Suprapubic skin (tissue), 4 donors: ENCODE measurements around the gene KRT40. TPM values are rescaled to one million over a fixed set of nuclear protein-coding genes. Genes with fewer than 3 reads are reported as not detected.
A peak's percentile ranks its signal among the peaks of the same experiment; 100 is the strongest.

Experiments
- DNase-seq, 2 donors: peaks; one replicate each; pipeline ENCODE4 v3.0.0-alpha.2; 2019; ENCODE audit warnings: low spot score in 2 of 2
- H3K27ac ChIP-seq: fragments of 200-600 bp; sonication (generic); one replicate; pipeline ENCODE4 v1.5.1; 2019
- H3K27me3 ChIP-seq: fragments of 200-600 bp; sonication (generic); one replicate; pipeline ENCODE4 v1.5.1; 2019
- H3K36me3 ChIP-seq: fragments of 200-600 bp; sonication (generic); one replicate; pipeline ENCODE4 v1.5.1; 2019
- H3K4me1 ChIP-seq: fragments of 200-600 bp; sonication (generic); one replicate; pipeline ENCODE4 v1.5.1; 2019
- H3K4me3 ChIP-seq: fragments of 200-600 bp; sonication (generic); one replicate; pipeline ENCODE4 v1.5.1; 2019; ENCODE audit warnings: mild to moderate bottlenecking
- H3K9me3 ChIP-seq: fragments of 200-600 bp; sonication (generic); one replicate; pipeline ENCODE4 v1.5.1; 2019
- EP300 ChIP-seq: sonication (generic); formaldehyde crosslinking; IDR thresholded peaks from one replicate; pipeline ENCODE4 v1.6.1; 2017; ENCODE audit warnings: antibody characterized with exemption
- POLR2A ChIP-seq, 2 donors: fragments of 450-650 bp; IDR thresholded peaks; one replicate each; pipeline ENCODE4 v1.6.1; 2017; ENCODE audit warnings: antibody characterized with exemption in 2 of 2, mild to moderate bottlenecking in 2 of 2, moderate library complexity in 2 of 2
- POLR2AphosphoS5 ChIP-seq, 3 donors: sonication (generic); formaldehyde crosslinking; IDR thresholded peaks; one replicate each; pipeline ENCODE4 v1.6.1; 2017; ENCODE audit warnings: antibody characterized with exemption in 3 of 3
- WGBS: methylation state at CpG from one replicate; pipeline ENCODE4 v1.1.5; 2018; 5-methylcytosine and 5-hydroxymethylcytosine counted together
- total RNA-seq, 4 donors: library from RNA; depleted of rRNA; stranded (reverse); fragments of >200 nt; gene quantifications; one replicate each; pipeline ENCODE4 v1.1.0, GENCODE V29; 2016
- TF ChIP-seq, protein P1 (sequence below), 2 donors: fragments of 200-600 bp in 1 of 2; fragments of 450-650 bp in 1 of 2; sonication (generic) in 1 of 2; IDR thresholded peaks; one replicate each; pipeline ENCODE4 v1.5.1; 2016 to 2019; ENCODE audit warnings: antibody characterized with exemption in 2 of 2, mild to moderate bottlenecking in 1 of 2, moderate library complexity in 1 of 2

KRT40 gene
- total RNA-seq, 4 donors from 2014 or later, result 0.98 to 12.5 (median 3.9) TPM; not detected in 1

DNA sequence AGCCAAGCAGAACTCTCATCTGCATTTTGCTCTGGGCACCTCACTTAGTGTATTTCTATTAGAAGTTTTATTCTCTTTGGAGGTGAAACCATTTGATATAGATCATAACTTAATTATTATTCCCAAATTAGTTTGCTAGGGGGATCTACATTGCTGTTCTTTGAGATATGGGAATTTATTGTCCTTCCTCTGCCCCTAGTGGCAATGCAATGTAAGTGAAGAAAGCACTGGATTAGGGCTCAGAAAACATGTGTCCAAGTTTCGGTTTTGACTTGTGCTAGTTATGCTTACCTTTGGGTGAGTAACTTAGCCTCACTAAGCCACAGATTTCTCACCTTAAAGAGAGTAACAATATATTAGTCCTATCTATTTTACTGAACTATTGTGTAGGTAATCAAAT is 20.3 kb downstream of the KRT40 start:
- DNase-seq, result no peak
- H3K27me3 ChIP-seq, result no peaks in the 10 kb centered on the region
- H3K27ac ChIP-seq, result no peak overlapping the region
- H3K9me3 ChIP-seq, result no peaks in the 10 kb centered on the region
- no peaks in the 10 kb centered on the region for H3K36me3 ChIP-seq
- 24% methylated on average over 1 of the region's 1 CpG for WGBS
- peaks cover 2% of the 10 kb centered on the region for H3K4me1 ChIP-seq
- TF ChIP-seq EP300, result no peak
- TF ChIP-seq, protein P1, sequence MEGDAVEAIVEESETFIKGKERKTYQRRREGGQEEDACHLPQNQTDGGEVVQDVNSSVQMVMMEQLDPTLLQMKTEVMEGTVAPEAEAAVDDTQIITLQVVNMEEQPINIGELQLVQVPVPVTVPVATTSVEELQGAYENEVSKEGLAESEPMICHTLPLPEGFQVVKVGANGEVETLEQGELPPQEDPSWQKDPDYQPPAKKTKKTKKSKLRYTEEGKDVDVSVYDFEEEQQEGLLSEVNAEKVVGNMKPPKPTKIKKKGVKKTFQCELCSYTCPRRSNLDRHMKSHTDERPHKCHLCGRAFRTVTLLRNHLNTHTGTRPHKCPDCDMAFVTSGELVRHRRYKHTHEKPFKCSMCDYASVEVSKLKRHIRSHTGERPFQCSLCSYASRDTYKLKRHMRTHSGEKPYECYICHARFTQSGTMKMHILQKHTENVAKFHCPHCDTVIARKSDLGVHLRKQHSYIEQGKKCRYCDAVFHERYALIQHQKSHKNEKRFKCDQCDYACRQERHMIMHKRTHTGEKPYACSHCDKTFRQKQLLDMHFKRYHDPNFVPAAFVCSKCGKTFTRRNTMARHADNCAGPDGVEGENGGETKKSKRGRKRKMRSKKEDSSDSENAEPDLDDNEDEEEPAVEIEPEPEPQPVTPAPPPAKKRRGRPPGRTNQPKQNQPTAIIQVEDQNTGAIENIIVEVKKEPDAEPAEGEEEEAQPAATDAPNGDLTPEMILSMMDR (IDR thresholded peaks at IDR 0.05), result peak; percentile 7 to 54
- no peak for TF ChIP-seq POLR2AphosphoS5 (IDR thresholded peaks at IDR 0.05)
- no peak for TF ChIP-seq POLR2A (IDR thresholded peaks at IDR 0.05)
- H3K4me3 ChIP-seq, result no peak overlapping the region

DNA sequence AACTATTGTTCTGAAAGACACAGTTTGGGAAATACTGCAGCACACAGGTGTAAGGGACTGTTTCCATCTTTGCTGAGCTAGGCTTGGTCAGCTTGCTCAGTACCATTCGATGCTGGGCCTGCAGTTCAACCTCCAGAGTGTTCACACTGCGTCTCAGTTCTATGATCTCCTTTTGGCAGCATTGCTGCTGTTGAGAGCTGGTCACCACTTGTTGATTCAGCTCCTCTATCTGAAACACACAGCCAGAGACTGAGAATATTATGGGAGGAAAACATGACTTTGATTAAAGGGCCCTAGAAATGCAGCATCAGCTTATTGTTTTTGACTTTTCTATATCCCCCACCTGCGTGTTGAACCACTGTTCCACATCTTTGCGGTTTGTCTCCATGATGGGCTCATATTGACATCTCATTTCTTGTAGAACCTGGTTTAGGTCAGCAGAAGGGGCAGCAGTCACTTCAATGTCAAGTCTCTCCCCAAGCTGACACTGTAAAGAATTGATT is 22.0 kb downstream of the KRT40 start:
- H3K9me3 ChIP-seq, result no peaks in the 10 kb centered on the region
- no peak for DNase-seq
- peaks cover 11% of the 10 kb centered on the region for H3K4me1 ChIP-seq
- H3K36me3 ChIP-seq, result no peaks in the 10 kb centered on the region
- TF ChIP-seq POLR2A (IDR thresholded peaks at IDR 0.05), result no peak
- 93% methylated on average over 4 of the region's 4 CpGs for WGBS
- H3K27ac ChIP-seq, result no peak overlapping the region
- no peak overlapping the region for H3K4me3 ChIP-seq
- H3K27me3 ChIP-seq, result no peaks in the 10 kb centered on the region

DNA sequence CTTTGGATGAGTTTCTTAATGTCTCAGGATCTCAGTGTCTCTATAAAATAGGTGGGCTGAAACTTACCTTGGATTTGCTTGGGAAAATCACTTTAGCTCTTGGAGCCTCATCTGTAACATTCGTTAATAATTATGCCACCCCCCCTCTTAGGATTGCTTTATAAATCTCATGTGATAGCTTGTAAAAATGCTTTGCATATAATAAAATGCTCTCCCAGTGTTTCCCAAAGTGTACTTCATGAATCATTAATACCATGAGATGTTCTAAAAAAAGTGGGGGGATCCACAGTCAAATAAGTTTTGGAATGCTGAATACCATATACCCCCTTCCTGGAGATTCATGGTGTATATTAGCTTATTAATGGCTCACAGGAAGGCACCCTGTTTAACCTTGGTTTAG is 22.5 kb downstream of the KRT40 start:
- Histone ChIP-seq H3K4me3 (no peak overlapping the region), H3K36me3 (no peaks in the 10 kb centered on the region), H3K4me1 (peaks cover 15% of the 10 kb centered on the region), H3K9me3 (no peaks in the 10 kb centered on the region), H3K27me3 (no peaks in the 10 kb centered on the region), H3K27ac (no peak overlapping the region)
- TF ChIP-seq, protein P1 (IDR thresholded peaks at IDR 0.05), result no peak
- TF ChIP-seq POLR2AphosphoS5 (IDR thresholded peaks at IDR 0.05) (no peak), POLR2A (IDR thresholded peaks at IDR 0.05) (no peak), EP300 (no peak)
- no peak for DNase-seq
- WGBS, result 82% methylated on average over 1 of the region's 1 CpG

- TF ChIP-seq POLR2AphosphoS5 (IDR thresholded peaks at IDR 0.05) (no peak), POLR2A (IDR thresholded peaks at IDR 0.05) (no peak), EP300 (no peak)
- TF ChIP-seq, protein P1 (IDR thresholded peaks at IDR 0.05), result no peak
- Histone ChIP-seq H3K9me3 (no peaks in the 10 kb centered on the region), H3K4me1 (peaks cover 19% of the 10 kb centered on the region), H3K27me3 (no peaks in the 10 kb centered on the region), H3K27ac (no peak overlapping the region), H3K4me3 (no peak overlapping the region), H3K36me3 (no peaks in the 10 kb centered on the region)
- 92% methylated on average over 10 of the region's 10 CpGs for WGBS
- no peak for DNase-seq
These were observed 24.0 kb downstream of the KRT40 start for GRCh38 chr17:40960144-40960543.

DNA sequence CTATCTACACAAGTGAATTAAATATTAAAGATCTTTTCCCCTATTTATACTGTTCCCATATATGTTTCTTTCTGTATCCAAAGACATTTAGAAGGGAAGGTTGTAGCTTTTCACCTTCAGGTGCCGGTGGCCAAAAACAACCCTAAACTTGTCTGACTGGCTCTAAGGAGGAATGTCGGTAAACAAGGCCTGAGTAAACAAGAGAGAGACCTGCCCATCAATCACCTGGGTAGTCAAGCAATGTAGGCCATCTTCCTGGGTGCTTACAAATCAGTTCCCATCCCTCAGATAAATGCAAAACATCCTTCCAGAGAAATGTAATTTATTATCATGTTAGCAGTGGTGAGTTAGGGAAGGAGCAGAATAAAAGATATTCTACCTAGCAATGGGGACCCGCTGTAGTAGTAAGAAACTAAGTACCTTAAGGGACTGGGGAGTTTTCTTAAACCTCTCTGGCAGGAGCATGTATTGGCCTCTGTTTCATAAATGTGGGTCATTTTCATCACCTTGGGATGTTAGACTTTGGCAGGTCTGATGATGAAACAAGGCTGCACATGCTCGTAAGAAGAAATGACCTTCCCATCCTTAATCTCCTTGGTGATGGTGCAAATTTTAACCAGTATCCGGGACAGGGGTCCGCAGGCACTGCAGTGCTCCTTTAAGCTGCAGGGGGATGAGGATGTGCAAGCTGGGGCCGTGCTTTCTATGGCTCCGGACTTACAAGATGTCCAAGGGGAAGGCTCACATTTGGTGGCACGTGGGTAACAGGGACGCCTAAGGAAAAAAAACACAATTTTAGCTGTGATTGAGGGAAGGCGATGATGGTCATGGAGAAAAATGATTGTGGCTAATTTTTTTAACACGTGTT is 25.8 kb downstream of the KRT40 start:
- Histone ChIP-seq H3K36me3 (no peaks in the 10 kb centered on the region), H3K27me3 (no peaks in the 10 kb centered on the region), H3K4me3 (no peak overlapping the region), H3K27ac (peak overlapping the region; percentile 39), H3K9me3 (no peaks in the 10 kb centered on the region), H3K4me1 (peaks cover 31% of the 10 kb centered on the region)
- TF ChIP-seq EP300 (no peak), POLR2AphosphoS5 (IDR thresholded peaks at IDR 0.05) (no peak), POLR2A (IDR thresholded peaks at IDR 0.05) (no peak)
- TF ChIP-seq, protein P1 (IDR thresholded peaks at IDR 0.05), result no peak
- DNase-seq, result no peak
- 84% methylated on average over 12 of the region's 12 CpGs for WGBS
